ENCODE measurements around the gene COL13A1. TPM values are rescaled to one million over a fixed set of nuclear protein-coding genes. Genes with fewer than 3 reads are reported as not detected.

The COL13A1 gene
- total RNA-seq, 1 experiment from 2014 or later, result 3.6 TPM

- H3K9ac ChIP-seq (ENCODE audit: extremely low read depth, insufficient read length, low read length), result no peak overlapping the region
- no peak overlapping the region for H3K23ac ChIP-seq (ENCODE audit: insufficient read length, low read depth, low read length)
- Mint-ChIP-seq H3K27ac (no peak overlapping the region), H3K4me3 (no peak overlapping the region), H3K4me1 (peaks cover 21 to 32% of the 10 kb centered on the region in 2 experiments), H3K36me3 (ENCODE audit: insufficient read depth in 1 of 3, low read depth in 3 of 3) (peaks cover 0 to 11% (median 7%) of the 10 kb centered on the region in 3 experiments; a peak in 6 of 7 replicates), H3K27me3 (ENCODE audit: low read depth) (peaks cover 9% of the 10 kb centered on the region), H3K9me3 (peaks cover 10% of the 10 kb centered on the region in 2 experiments; a peak in 4 of 5 replicates)
- no peaks in the 10 kb centered on the region for H3K79me1 ChIP-seq (ENCODE audit: insufficient read depth, low read depth, low read length, poor library complexity, severe bottlenecking)
- no peak overlapping the region for H2BK120ac ChIP-seq (ENCODE audit: low read depth, low read length, poor library complexity, severe bottlenecking)
- no peak overlapping the region for H2BK12ac ChIP-seq (ENCODE audit: insufficient read length, low read depth, low read length)
- no peak overlapping the region for H2BK5ac ChIP-seq (ENCODE audit: insufficient read length, low read length)
- H3K79me2 ChIP-seq (ENCODE audit: insufficient read depth, low read length), result no peaks in the 10 kb centered on the region
- H3K18ac ChIP-seq (ENCODE audit: insufficient read length, low read depth, low read length), result no peak overlapping the region
- H4K91ac ChIP-seq (ENCODE audit: insufficient read length, low read depth, low read length), result no peak overlapping the region
- no peak overlapping the region for H2AK5ac ChIP-seq (ENCODE audit: insufficient read length, low read length)
- no peak overlapping the region for H4K8ac ChIP-seq (replicated peaks; ENCODE audit: insufficient read length, low read depth, low read length)
- no peak overlapping the region for H3K4me2 ChIP-seq (ENCODE audit: insufficient read depth, insufficient read length, low read length)
- H3K4ac ChIP-seq (ENCODE audit: low read depth, low read length), result no peak overlapping the region
- H3T11ph ChIP-seq (ENCODE audit: low read length), result no peak overlapping the region
- no peaks in the 10 kb centered on the region for H3K9me3 ChIP-seq (ENCODE audit: control insufficient read depth, low read depth, low read length)
- H4K20me1 ChIP-seq (ENCODE audit: control insufficient read depth, insufficient read depth, insufficient read length), result no peaks in the 10 kb centered on the region
- DNase-seq, result no peak
- no peak overlapping the region for H3K27ac ChIP-seq (ENCODE audit: insufficient read length, low read depth, low read length)
- no peaks in the 10 kb centered on the region for H3K23me2 ChIP-seq (ENCODE audit: insufficient read length, low read depth, low read length, poor library complexity, severe bottlenecking)
- no CpG with 5 or more reads among the region's 11 CpGs for WGBS (ENCODE audit: extremely low coverage, insufficient read length, low lambda C conversion rate)
- no peak overlapping the region for H2BK15ac ChIP-seq (ENCODE audit: low read depth, low read length)
- H3K14ac ChIP-seq (ENCODE audit: insufficient read depth, low read length), result no peak overlapping the region
- peaks cover 3% of the 10 kb centered on the region; the same call in 1 of the 2 replicates for H3K4me1 ChIP-seq (ENCODE audit: insufficient read depth, low read length)
- TF ChIP-seq CTCF (conservative IDR thresholded peaks at IDR 0.05), result no peak
- H3K56ac ChIP-seq (ENCODE audit: insufficient read length, low read depth, low read length), result no peak overlapping the region
- no peak overlapping the region for H4K5ac ChIP-seq (ENCODE audit: insufficient read length, low read depth, low read length)
- H2BK20ac ChIP-seq (ENCODE audit: low read depth, low read length, poor library complexity, severe bottlenecking), result no peak overlapping the region
- H2AFZ ChIP-seq (ENCODE audit: low read length), result no peak overlapping the region
- H3K27me3 ChIP-seq (ENCODE audit: insufficient read depth, low read length), result no peaks in the 10 kb centered on the region
Observed at GRCh38 chr10:69817078-69817581, 15.4 kb downstream of the COL13A1 start.

Data from H9 (cell line).